Urinary bladder (tissue), 4 donors: ENCODE data around the gene CREB5. TPM values are rescaled to one million over a fixed set of nuclear protein-coding genes. Genes with fewer than 3 reads are reported as not detected.

ENCODE experiments used
- DNase-seq: peaks from one replicate; pipeline ENCODE4 v3.0.0-alpha.2; 2015; ENCODE audit errors: extremely low spot score
- H3K27ac ChIP-seq: one replicate; pipeline ENCODE4 v1.5.1; 2013; ENCODE audit warnings: low read depth, mild to moderate bottlenecking, moderate library complexity
- H3K36me3 ChIP-seq: one replicate; pipeline ENCODE4 v1.6.1; 2013; ENCODE audit warnings: mild to moderate bottlenecking, moderate library complexity; ENCODE audit not compliant: insufficient read depth
- H3K4me1 ChIP-seq: one replicate; pipeline ENCODE4 v1.6.1; 2013; ENCODE audit warnings: mild to moderate bottlenecking, moderate library complexity; ENCODE audit not compliant: insufficient read depth
- H3K4me3 ChIP-seq: one replicate; pipeline ENCODE4 v1.5.1; 2013; ENCODE audit warnings: low read depth, low read length
- WGBS: extraction: QIAGEN DNeasy Blood & Tissue Kit; methylation state at CpG from one replicate; pipeline ENCODE4 v1.1.7; 2013; 5-methylcytosine and 5-hydroxymethylcytosine counted together
- polyA plus RNA-seq: library from polyadenylated mRNA; stranded (reverse); fragments of 200-250 nt; gene quantifications from one replicate; pipeline ENCODE4 v1.2.3, GENCODE V29; 2013
- total RNA-seq: library from RNA; depleted of rRNA; stranded (reverse); fragments of >200 nt; gene quantifications from one replicate; pipeline ENCODE4 v1.2.3, GENCODE V29; 2014
- donor health status: healthy with polysubstance abuse.
- donor health status: healthy.

The CREB5 gene
- total and polyA plus RNA-seq, 2 donors: 6.5 to 53.5 TPM

DNA sequence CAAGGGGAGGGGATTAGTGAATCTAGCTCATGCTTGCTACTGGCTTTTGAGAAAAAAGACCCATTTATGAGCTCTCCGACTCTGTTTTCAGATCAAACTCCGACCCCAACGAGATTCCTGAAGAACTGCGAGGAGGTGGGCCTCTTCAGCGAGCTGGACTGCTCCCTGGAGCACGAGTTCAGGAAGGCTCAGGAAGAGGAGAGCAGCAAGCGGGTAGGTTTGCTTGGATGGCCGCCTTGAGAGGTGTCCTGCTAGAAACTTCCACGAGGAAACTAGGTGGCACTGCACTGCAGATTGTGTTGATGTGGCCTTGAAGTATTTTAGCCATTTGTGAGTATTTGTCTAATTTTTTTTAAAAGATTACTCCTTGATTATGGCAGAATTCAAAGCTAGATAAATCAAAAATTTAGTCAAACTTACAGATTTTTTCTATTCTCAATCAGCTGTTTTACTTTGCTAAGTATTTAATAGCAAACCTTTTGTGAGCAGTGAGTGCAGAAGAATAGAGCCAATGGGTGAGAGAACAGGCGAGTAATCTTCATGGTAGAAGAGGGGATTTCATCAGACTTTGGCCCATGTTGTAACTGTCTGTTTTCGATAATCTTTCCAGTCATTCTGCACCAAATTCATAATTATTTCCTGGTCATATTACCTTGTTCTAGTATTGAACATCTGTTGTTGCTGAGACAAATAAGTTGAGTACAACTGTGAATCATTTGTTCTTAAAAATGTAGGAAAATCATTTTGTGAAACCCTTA, 95.4 kb downstream of the CREB5 start:
- no peak overlapping the region for H3K27ac ChIP-seq
- DNase-seq: no peak
- no peaks in the 10 kb centered on the region for H3K36me3 ChIP-seq
- WGBS: 87% methylated on average over 11 of the region's 11 CpGs
- no peak overlapping the region for H3K4me3 ChIP-seq
- no peaks in the 10 kb centered on the region for H3K4me1 ChIP-seq

DNA sequence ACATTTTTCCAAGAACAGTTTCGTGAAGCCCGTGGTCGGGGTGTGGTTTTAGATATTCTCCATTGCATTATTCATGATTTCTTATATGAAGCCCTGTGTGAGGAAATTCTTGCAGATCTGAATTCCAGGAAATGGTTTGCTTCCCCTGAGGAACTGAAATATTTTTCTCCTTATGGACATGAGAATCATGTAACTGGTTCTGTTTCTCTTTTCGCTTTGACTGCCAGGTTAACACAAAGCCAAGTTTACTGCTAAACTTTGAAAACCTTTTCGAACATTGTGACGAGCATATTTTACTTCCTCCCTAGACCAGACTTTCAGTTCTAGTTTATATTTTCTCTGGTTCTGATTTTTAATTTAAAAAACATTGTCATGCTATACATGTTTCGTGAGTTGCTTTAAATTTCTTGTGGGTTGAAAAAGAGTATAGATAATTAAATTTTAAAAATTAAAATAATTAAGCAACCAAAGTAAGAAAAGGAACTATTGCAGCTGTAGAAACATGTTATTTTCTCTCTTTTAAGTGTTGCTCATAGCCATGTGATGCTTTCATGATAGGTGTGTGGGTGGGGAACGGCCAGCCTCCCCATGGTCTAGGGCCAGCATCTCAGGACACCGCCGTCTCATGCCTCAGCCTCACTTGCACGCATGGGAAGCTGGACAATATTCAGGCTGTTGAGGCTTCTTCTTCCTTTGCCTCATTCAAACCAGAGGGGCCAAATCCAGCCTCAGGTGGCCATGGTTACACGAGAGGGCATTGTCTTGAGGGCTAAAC, 97.1 kb downstream of the CREB5 start:
- DNase-seq: no peak
- Histone ChIP-seq H3K4me1 (no peaks in the 10 kb centered on the region), H3K36me3 (no peaks in the 10 kb centered on the region), H3K27ac (no peak overlapping the region), H3K4me3 (no peak overlapping the region)
- 75% methylated on average over 12 of the region's 12 CpGs for WGBS

DNA sequence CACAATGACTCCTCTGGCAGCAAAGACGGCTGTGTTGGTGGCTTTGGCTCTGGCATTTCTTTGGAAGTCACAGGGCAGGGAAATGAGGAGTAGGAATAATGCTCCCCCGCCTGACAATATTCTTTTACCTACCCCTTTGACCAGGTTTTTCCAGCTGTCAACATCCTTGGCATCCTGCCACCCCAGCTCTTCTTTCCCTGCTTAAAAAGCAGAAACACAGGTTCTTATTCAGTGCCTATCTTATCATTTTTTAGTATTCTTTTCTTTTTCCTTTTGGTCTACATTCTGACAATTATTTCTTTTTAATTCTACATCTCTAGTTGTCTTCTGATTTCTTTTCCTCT, 97.7 kb downstream of the CREB5 start:
- no peak overlapping the region for H3K4me3 ChIP-seq

DNA sequence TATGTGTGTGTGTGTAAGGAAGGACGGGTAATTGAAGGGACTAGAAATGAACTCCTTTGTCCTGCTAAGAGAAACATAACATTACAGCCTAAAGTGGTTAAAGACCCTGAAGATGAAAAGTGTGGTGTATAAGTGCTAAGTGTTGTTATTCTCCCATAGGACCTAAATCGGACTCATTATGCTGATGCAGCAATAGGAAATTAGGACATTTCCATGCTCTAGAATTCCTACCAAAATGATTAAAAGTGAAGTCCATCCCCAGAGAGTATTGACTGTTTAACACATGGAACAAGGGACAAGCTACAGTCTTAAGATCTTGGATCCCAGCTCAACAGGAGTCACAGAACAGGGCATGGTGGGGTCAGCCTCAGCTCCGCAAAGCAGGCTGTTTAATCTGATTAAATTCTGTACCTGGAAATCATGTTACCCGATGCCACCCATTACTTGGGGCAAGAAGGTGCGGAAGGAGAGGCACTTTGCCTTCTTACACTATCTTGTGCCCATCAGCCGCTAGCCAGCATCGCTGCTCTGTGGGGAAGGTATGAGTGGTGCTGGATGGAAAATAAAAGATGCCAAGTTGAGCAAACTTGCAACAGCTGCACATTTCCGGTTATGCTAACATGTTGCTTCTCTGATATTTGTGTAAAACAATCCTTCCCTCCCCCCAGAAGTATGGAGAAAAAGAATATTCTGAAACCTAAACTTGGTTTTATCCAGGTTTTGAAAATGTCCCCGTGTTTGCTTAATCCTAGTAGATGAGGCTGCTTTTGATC, 100.5 kb downstream of the CREB5 start:
- H3K4me3 ChIP-seq: no peak overlapping the region
- no peaks in the 10 kb centered on the region for H3K4me1 ChIP-seq
- no peak overlapping the region for H3K27ac ChIP-seq
- WGBS: 83% methylated on average over 9 of the region's 9 CpGs
- no peaks in the 10 kb centered on the region for H3K36me3 ChIP-seq
- no peak for DNase-seq

More for the DNA sequence above, 97.7 kb downstream of the CREB5 start:
- 75% methylated on average over 2 of the region's 2 CpGs for WGBS
- Histone ChIP-seq H3K27ac (no peak overlapping the region), H3K4me1 (no peaks in the 10 kb centered on the region), H3K36me3 (no peaks in the 10 kb centered on the region)
- no peak for DNase-seq

DNA sequence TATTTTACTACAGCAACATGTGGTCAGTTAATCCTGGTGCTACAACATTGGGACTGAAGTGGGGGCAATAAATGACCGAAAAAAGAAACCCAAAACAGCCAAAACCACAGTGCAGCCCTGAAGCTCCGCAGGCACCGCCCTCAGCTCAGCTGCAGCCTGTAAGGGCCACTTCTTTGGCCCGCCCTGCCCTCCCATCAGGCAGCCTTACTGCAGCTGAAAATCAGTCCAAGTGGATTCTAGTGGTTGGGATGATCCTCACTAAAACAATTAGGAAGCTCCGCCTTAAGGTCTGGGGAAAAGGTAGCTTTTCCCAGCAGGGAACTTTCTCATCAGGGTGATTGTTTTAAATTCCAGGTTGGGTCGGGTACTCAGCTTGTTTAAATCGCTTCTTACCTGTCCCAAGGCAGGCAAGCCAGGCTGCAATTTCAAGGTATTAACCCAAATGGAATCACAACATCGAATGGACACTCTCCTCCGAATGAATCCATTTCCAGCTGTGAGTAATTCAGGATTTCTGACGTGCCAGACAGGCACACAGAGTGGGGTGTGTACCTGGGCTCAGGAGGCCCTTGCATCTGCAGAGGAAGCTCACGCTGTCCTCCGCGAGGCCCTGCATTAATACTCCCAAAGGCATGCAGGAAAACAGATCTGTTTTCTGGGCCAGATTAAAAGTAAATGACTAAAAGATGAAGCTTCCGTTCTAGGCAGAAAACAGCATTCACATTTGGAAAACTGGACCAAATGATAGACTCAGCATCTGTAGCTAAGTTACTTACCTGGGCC, 104.3 kb downstream of the CREB5 start:
- 70% methylated on average over 14 of the region's 14 CpGs for WGBS
- Histone ChIP-seq H3K27ac (no peak overlapping the region), H3K4me3 (no peak overlapping the region), H3K4me1 (no peaks in the 10 kb centered on the region), H3K36me3 (no peaks in the 10 kb centered on the region)
- DNase-seq: no peak

DNA sequence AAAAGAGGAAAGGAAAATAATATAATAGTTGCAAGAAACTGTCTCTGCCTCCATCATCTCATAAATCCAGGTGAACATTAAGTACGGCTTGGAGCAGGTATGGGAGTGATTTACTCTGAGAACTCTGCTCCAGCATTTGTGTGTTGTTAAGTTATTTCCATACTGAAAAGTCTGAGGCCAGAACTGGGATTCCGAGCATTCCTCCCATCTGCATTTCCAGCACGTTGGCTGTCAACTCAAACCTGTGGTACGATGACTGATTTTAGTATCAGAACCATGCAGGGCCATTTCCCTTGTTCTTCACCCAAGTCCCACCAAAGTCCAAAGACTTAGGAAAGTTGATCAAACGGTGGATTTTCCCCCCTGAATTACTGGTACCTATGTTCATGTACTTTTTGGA, 104.9 kb downstream of the CREB5 start:
- H3K4me1 ChIP-seq: no peaks in the 10 kb centered on the region
- no peak overlapping the region for H3K4me3 ChIP-seq
- WGBS: 91% methylated on average over 5 of the region's 5 CpGs
- no peak for DNase-seq
- no peaks in the 10 kb centered on the region for H3K36me3 ChIP-seq
- no peak overlapping the region for H3K27ac ChIP-seq

DNA sequence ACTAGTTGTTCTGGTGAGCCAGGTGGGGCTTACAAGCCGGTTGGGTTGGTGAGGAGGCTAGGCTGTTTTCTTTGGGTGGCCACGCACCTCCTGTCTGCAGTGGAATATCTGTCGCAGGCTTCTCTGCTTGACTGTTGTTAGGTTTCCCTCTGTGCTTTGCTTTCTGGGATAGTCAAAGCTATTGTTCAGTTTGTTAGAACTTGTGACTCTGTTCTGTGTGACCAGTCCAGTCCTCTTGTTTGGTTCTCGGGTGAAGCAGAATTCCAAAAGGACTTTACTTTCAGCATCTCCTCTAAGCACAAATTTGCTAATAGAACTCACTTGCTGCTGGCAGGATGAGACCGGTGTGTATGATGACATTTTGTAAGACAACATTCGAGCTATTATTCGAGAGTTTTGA, 105.3 kb downstream of the CREB5 start:
- Histone ChIP-seq H3K4me3 (no peak overlapping the region), H3K27ac (no peak overlapping the region), H3K36me3 (no peaks in the 10 kb centered on the region), H3K4me1 (no peaks in the 10 kb centered on the region)
- 92% methylated on average over 7 of the region's 7 CpGs for WGBS
- no peak for DNase-seq

DNA sequence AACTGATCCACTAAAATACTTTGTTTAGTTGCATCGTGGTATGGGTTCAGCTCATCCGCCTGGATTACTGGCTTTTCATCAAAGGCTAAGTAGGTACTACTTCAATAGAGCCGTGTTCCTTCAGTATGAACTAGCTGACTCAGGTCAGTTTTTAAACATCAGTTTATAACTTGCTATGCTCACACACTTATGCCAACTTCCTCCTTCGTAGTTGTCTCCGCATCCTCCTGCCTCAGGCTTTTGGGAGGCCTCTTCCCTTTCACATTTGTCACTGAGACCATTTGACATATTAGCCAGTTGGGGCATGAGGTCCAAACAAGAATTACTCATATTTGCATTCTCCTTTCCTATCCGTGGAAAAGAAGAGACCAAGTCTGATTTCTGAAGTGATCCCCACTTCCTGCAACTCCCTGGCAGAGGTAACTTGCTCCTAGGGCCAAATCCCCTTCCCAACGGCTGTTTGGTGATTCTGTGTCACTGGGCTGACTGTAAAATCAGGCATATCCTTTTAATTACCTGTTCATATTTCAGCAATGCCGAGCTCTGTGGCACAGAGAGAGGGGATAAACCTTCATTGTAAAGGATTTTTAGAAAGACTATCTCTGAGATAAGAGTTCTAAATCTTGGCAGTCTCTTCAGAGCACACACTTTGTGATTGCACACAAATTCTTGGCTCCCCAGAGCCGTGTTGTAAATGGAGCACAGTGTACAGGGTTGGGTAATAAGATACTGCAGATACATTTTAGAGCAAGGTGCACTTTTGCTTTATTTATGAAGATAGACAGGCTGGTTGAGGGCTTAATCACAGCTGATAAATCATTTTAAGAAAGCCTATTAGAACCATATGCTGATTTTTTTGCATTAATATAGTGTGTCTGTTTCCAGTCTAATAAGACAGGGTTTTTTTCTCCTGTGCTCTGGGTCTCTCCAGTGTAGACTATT, 108.0 kb downstream of the CREB5 start:
- no peak for DNase-seq
- Histone ChIP-seq H3K4me1 (no peaks in the 10 kb centered on the region), H3K4me3 (no peak overlapping the region), H3K27ac (no peak overlapping the region), H3K36me3 (no peaks in the 10 kb centered on the region)
- 40% methylated on average over 9 of the region's 9 CpGs for WGBS

DNA sequence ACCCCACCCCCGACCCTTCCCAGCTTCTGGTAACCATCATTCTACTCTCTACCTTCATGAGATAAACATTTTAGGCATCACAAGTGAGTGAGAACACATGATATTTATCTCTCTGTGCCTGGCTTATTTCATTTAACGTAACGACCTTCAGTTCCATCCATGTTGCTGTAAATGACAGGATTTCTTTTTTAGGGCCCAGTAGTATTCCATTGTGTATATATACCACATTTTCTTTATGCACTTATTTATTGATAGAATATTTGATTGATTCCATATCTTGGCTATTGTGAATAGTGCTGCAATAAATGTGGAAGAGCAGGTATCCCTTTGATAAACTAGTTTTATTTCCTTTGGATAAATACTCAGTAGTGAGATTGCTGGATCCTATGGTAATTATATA, 112.7 kb downstream of the CREB5 start:
- no peak overlapping the region for H3K4me3 ChIP-seq
- no peak overlapping the region for H3K27ac ChIP-seq
- no peak for DNase-seq
- no peaks in the 10 kb centered on the region for H3K36me3 ChIP-seq
- H3K4me1 ChIP-seq: no peaks in the 10 kb centered on the region
- WGBS: 50% methylated on average over 3 of the region's 3 CpGs

DNA sequence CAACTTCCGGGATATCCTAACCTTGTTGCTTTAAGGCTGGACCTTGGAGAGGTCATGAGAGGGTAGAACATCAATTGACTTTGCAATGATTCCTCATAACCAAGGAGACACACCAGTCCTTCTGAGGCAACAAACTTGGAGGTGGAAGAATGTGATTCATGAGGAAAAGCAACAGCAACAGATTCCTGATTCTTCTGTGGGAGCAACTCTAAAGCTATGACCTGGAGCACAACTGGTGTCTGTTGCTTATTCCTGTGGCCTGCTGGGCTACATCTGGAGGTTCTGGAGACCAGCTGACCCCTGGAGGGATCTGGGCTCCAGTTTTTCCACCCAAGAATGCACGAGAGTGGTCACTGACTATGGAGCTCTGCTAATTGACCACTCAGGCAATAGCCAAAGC, 116.6 kb downstream of the CREB5 start:
- 90% methylated on average over 2 of the region's 2 CpGs for WGBS

DNA sequence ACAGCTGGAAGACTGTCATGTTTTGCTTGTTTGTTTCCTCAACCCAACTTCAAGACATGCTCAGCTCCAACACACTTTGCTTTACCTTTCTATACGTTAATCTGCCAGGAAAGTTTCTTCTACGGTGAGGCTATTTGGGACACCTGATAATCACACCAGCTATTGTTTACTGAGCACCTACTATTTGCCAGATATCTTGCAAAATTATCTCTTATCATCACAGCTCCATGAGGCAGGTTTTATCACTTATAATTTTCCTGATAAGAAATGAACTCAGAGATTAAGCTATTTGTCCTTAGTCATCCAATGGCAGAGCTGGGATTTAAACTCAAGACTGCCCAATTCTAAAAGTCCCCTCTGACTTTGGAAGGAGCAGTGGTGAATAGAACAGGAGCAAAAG, 117.4 kb downstream of the CREB5 start:
- no peak overlapping the region for H3K4me3 ChIP-seq
- 84% methylated on average over 2 of the region's 2 CpGs for WGBS
- no peak overlapping the region for H3K27ac ChIP-seq
- no peaks in the 10 kb centered on the region for H3K4me1 ChIP-seq
- no peak for DNase-seq
- no peaks in the 10 kb centered on the region for H3K36me3 ChIP-seq

More for the DNA sequence above, 116.6 kb downstream of the CREB5 start:
- no peaks in the 10 kb centered on the region for H3K36me3 ChIP-seq
- H3K27ac ChIP-seq: no peak overlapping the region
- no peaks in the 10 kb centered on the region for H3K4me1 ChIP-seq
- no peak overlapping the region for H3K4me3 ChIP-seq
- DNase-seq: no peak

DNA sequence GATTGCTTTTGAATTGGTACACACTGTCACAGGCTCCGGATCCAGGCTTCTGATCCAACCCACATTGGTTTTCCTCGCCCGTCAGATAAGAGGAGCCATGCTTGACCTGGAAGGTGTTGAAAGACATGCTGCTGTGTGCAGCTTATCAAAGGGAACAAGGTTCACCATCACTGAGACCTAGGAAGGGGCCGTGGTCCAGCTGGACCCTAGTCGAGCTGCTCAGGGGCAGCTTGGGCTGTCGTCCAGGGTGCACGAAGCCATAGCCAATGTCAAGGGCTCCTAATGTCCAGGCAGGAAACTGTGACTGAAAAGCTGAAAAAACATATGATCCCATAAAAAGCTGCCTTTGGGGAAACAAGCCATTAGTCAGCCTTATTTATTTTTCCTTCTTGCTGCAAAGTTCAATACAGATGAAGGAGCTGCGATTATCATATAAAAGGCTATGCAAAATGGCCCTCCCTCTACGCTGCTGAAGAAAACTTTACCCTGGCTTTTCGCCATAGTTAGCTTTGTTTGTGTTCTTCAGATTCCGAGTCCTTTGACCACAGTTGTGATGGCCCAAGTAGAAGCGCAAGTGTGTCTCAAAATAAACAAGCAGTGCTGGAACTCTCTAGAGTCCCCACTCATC, 118.0 kb downstream of the CREB5 start:
- H3K36me3 ChIP-seq: no peaks in the 10 kb centered on the region

More for the DNA sequence above, 118.0 kb downstream of the CREB5 start:
- Histone ChIP-seq H3K4me1 (no peaks in the 10 kb centered on the region), H3K27ac (no peak overlapping the region), H3K4me3 (no peak overlapping the region)
- no peak for DNase-seq
- 58% methylated on average over 12 of the region's 12 CpGs for WGBS
